ENCODE measurements around the gene ASCC1. TPM values are rescaled to one million over a fixed set of nuclear protein-coding genes. Genes with fewer than 3 reads are reported as not detected.

Gene ASCC1
- total RNA-seq, 1 experiment from 2014 or later: 16.5 TPM

DNA sequence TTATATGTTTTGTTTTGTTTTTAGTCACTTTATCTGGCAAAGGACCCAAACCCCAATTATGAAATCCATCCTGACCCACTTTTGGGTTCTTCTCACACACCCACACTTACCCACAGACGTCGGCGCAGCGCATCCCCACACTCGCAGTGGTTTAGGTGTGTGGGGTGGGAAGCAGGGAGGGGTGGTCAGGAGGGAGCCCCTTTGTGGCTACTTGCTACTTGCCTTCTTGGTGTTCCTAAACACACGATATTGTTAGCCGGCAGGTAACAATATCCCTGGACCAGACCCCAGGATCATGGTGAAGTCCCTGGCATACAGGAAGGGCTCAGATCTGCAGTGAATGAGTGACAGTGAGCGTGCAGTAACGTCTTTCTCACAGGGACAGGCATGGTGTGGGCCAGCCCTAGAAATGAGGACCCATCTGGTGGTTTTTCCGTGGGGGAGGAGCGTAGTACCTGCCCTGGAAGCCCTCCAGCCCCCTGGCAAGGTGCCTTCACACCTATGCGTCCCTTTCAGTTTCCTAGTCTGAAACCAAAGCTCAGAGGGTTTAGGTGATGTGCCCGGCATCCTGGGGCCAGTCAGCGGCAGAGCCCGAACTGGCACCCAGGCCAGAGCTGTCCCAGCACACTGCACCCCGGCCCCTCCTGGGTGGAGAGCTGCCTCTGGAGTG lies 132.2 kb downstream of the ASCC1 start:
- DNase-seq (ENCODE audit: low read depth): no peak

- no peak for DNase-seq (ENCODE audit: low read depth)
Observed at GRCh38 chr10:72082856-72083789, 133.0 kb downstream of the ASCC1 start.

DNA sequence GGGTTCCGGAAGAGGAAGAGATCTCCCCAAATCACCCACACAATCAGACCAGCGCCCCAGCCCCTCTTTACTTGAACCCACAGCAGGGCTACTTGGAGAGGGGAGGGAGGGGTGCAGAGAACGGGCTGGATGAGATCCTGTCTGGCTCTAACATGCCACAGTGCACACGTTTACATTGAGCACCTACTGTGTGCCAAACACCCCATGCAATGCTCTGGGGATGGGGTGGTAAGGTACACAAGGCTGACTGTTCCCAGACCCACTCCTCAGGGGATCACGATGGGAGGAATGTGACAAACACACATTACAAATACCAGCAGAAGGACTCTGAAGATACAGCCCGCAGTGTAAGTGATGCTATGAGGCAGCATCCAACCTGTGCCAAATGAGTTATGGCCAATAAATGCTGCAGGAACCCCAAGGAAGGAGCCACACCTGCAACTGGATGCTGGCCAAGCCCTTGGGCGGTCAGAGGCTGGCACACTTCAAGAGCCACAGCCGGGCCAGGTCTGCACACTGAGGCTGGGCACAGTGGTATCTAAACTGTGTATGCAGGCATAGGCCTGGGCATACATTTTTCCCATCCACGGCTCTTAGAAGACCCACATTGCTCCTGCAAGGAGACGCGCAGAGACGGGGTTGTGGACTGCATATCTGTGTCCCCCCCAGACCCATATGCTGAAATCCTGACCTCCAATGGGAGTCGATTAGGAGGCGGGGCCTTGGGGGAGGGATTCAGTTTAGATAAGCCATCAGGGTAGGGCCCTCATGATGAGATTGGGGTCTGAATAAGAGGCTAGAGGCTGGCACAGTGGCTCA lies 134.1 kb downstream of the ASCC1 start:
- no peak for DNase-seq (ENCODE audit: low read depth)

DNA sequence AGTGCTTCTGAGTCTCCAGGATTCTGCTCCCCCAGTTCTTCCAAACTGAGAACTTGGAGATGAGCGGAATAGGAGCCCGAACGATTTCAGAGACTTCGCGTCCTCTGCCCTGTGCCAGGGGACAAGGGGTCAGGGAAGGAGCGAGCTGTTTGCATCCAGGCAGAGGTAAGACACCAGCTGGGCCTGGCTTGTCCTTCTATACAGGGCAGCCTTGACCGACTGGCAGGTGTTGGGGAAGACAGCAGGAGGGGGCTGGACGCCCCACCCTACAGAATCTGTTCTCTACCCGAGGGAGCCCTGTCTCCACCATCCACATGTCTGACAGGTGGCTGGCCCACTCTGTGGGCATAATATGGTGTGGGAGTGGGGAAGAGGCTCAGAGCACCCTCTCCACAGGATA lies 134.9 kb downstream of the ASCC1 start:
- DNase-seq (ENCODE audit: low read depth): no peak

DNA sequence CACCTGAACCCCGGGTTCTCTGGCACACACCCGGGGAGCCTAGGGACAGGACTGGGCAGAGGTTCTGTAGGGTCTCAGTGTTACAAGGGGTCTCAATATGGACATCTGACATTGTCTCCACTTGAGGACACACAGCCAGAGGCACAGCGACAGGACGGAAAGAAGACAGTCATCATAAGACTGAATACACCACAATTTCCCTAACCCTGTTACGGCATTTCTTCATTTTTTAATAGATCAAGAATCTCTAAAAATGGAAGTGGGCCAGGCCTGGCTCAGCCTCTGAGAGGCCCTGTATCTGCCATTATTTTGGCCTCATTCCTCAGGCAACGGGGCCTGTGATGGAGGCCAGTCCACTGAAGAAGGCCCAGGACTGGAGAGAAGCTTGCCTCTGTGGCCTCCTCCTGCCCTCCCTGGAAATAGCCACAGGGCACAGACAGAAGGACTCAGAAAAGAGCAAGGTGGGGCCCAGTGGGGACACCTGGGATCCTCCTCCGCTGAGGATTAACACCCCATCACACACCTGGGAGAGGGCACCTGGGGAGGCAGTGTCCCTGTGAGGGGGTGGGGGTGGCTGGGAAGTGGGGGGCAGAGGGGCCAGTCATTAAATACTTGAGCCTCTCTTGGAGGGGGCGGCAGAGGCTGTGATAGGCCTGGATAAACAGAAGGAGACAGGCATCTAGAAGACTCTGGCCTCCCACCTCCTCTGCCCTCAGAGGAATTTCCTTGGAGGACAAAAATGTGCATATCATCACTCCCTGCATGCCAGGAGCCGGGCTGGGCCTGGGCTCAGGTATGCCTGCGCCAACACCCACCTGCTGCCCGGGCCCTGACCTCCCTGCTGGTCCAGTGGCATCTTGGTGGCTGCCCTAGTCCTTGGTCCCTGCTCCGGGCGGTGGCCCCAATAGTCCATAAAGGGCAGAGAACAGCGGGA lies 135.8 kb downstream of the ASCC1 start:
- no peak for DNase-seq (ENCODE audit: low read depth)

DNA sequence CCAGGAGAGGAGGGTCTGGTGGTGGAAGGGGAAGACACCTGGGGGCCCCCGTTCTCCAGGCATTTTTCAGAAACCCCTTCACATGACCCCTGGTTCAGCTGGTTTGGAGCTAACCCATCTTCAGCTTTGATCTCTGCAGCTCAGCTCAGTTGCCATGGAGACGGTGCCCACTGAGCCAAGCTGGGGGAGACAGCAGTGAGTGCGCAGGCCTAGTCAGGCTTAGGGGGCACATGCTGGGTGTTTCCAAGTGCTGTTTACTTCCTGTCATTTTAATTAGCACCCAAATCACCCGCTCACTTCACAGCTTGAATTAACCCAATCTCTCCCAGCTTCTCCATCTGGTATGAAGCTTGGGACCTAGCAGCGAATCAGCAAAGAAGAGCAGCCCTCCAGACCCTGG lies 136.7 kb downstream of the ASCC1 start:
- DNase-seq (ENCODE audit: low read depth): no peak

- no peak for DNase-seq (ENCODE audit: low read depth)
Observed at GRCh38 chr10:72077275-72077990, 138.6 kb downstream of the ASCC1 start.

- no peak for DNase-seq (ENCODE audit: low read depth)
Observed at GRCh38 chr10:72076756-72077155, 139.3 kb downstream of the ASCC1 start.

GRCh38 chr10:72075376-72076115 lies 140.5 kb downstream of the ASCC1 start:
- no peak for DNase-seq (ENCODE audit: low read depth)

DNA sequence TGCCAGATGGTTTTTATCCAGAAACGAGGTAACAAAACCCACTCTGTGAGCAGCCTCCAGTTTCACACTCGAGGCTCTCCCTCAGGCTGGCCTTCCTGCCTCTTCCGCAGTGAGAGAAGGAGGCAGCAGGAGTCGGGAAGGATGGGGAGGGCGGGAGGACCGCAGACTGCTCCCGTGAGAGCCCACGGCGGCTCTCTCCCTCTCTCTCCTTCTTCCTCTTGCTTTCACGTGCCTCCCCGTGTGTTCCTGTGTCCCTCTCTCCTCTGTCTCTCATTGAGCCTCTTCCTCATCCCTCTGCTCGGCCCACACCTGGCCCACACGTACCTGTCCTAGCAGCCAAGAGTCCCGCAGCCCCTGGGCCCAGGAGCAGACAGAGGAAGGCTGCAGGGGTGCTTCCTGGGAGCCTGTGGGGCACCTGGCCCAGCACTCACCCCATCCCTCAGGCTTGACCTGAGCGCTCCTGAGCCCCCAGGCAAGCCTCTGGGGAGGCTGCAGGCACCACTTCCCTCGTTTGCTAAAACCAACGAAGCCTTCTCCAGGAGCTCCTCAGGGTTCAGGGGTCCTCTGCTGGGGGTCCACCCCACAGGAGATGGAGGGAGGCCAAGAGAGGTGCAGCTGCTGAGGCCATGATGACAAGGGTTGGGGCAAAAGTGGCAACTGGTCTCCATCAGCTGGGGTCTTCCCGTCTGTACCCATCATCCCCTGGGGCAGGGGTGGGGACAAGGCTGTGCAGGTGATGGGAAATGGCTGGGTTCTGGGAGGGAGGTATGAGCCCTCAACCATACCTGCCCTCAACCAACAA lies 141.3 kb downstream of the ASCC1 start:
- no peak for DNase-seq (ENCODE audit: low read depth)

GRCh38 chr10:72073708-72074573 lies 142.1 kb downstream of the ASCC1 start:
- DNase-seq (ENCODE audit: low read depth): no peak

GRCh38 chr10:72072639-72073038 lies 143.4 kb downstream of the ASCC1 start:
- DNase-seq (ENCODE audit: low read depth): no peak

DNA sequence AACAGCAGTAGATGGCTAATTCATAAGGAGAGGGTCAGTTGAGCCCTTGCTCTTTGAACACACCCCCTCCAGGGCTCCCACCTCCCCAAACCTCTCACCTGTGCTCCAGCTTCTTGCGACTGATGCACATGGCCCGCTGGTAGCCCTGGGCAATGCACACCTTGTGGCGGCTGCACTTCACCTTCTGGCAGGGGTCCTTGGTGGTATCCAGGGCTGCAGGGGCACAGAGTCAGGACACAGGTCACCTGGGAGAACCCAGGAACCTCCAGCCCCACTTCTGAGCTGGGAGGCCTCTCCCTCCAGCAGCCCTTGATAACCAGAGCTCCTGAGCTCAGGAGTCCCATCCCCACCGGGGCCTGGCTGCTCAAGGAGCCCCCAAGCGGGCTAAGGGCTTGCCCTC lies 144.0 kb downstream of the ASCC1 start:
- no peak for DNase-seq (ENCODE audit: low read depth)

GRCh38 chr10:72069751-72070526 lies 146.1 kb downstream of the ASCC1 start:
- DNase-seq (ENCODE audit: low read depth): no peak

- peak; percentile 23 for DNase-seq (ENCODE audit: low read depth)
Observed at GRCh38 chr10:72068901-72069446, 147.1 kb downstream of the ASCC1 start.

DNA sequence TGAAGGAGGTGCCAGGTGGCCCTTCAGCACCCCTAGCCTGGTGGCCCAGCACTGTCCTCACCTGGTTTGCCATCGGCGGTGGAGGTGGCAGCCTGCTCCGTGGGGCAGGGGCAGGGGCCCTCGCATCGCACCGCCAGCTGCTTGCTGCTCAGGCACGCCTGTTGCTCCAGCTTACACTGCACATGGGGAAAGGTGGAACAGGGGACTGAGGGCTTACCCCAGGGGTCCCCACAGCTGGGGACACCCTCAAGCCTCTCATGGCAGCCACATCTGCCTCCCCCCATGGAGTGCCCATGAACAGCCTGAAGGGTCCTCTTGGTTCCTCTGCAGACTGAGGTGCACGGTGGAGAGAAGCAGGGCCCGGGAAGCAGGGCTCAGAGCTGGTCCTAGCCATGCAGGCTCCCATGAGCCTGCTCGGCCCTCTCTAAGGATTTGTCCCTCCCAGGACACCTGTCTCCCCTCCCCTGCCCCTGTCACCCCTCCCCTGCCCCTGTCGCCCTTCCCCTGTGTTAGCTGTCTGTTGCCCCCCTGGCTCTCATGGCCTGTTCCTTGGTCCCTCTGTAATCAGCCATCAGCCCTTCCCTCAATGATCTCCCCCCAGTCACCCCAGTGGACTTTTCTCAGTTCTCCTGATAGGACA lies 147.8 kb downstream of the ASCC1 start:
- no peak for DNase-seq (ENCODE audit: low read depth)
